DMS114 treated with DMSO at 0.1 percent for 48 hours (cell line): ENCODE results near the gene HASPIN.
"Not testable (repeated sequence)": the region's sequence is repeated elsewhere in the genome, so short reads cannot be mapped to it uniquely, and the experiment has no call there.

ENCODE experiments used
- DNase-seq: peaks from one replicate; lab custom pipeline; 2025; ENCODE audit not compliant: unreplicated experiment; lab: John Stamatoyannopoulos, UW

HASPIN gene

DNA sequence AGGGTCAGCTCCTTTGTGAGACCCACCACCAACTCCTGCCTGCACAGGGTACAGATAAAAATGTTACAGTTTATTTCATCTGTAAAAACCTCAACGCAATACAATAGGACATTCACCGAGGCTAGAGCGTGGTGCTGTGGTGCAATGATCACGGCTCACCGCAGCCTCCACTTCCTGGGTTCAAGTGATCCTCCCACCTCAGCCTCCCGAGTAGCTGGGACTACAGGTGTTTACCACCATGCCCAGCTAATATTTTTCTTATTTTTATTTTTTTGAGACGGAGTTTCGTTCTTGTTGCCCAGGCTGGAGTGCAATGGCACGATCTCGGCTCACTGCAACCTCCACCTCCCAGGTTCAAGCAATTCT lies 11.2 kb downstream of the HASPIN start:
- DNase-seq, result not testable (repeated sequence)

DNA sequence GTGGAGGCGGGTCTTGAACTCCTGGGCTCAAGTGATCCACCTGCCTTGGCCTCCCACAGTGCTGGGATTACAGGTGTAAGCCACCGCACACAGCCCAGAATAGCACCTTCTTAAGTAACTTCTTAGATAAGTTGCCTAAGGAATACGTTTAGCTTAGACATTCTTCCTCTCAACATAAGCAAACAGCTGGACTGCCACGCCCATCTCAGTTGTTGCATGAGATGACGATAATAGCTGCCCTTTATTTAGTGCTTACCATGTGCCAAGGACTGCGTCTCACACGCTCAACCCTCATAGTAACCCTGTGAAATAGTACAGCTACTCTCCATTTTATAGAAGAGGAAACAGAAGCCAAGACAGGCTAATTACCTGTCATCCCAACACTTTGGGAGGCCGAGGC lies 11.8 kb downstream of the HASPIN start:
- DNase-seq, result no peak

DNA sequence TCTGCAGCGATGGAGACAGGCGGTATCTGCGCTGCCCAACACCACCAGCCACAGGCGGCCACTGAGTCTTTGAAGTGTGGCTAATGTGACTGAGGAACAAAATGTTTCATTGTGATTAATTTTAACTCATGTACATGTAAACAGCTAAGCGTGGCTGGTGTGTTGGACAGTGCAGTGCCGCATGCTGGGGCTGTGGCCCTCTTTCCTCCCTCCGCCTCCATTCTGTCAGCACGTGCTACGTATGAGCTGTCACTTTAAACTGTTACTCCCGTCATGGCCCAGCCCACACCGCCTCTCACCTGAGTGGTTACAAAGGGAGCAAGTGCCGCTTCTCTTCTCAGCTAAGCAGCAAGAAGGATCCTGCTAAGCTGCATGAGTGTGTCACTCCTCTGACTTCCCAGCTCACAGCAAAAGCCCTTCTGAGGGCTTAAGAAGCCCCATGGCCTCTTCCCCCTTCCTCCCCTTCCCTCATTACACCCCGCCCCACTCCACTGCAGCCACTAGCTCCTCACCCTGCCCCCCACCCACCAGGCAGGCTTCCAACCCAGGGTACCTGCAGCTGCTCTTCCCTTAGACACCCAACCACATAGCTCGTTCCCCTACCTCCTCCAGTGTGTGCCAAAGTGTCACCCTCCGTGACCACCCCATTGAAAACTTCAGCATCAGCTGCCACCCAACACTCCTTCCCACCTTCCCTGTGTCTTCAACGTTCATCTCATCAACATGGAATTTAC lies 15.0 kb downstream of the HASPIN start:
- no peak for DNase-seq

DNA sequence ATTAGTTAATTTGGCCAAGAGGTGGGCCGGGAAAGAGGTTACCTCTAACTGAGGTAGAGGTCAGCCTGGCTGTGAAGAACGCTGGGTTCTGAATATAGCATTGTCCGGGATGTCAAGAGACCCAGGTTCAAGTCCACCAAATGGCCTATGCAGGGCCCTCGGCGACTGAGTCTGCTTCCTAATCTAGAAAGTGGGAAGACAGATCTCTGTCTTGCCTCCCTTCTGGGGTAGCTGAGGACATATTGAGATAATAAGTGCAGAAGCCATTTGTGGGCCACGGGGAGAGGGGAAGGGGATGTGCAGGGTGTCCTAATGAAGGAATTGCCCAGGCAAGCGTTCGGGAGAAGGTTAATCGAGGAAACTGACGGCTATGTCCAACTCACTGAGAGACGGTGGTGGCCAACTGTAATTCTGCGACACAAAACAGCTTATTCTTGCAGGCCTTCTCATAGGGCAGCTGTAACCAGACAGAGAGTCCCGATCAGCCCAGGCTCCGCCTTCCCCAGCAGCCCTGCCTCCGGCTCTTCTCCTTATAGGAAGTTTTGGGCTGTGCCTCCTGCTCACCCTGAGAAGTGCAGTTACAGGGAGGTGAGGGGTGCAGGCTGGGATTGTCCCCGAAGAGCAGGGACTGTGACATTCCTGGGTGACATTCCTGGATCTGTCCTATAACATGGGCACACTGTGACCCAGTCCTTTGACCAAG lies 15.9 kb downstream of the HASPIN start:
- DNase-seq, result no peak

DNA sequence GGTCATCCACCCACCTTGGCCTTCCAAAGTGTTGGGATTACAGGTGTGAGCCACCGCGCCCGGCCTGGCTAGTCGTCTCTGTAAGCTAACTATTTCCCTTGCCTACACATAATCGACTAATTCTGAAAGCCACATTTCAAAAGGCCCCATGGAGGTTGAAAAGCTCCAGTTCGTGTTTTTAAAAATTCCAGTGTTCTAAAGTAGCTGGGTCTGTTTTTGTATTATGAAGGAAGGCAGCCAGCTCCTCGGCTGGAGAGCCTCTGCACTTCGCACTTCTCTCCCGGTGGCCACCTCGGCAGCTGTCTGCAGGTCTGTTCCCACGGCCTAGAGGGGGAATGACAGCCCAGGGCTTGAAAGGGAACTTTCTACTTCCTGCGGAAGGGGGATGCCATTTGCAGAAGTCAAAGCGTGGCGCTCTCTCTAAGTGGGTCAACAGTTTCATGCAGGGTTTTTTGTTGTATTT lies 16.9 kb downstream of the HASPIN start:
- DNase-seq, result no peak

DNA sequence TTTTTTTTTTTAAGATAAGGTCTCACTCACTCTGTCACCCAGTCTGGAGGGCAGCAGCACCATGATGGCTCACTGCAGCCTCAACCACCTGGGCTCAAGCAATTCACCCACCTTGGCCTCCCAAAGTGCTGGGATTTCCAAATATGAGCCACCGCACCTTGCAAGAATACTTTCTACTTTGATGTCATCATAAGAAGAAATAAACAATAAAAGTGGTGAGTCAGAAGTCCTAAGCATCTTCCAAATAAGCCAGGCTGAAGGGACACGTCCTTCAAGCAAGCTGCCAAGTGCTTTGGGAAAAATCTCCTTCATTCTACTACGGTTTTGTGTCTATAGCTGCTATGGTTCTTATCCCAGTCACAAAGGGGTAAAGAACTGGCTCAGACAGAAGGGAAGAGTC lies 20.3 kb downstream of the HASPIN start:
- no peak for DNase-seq

DNA sequence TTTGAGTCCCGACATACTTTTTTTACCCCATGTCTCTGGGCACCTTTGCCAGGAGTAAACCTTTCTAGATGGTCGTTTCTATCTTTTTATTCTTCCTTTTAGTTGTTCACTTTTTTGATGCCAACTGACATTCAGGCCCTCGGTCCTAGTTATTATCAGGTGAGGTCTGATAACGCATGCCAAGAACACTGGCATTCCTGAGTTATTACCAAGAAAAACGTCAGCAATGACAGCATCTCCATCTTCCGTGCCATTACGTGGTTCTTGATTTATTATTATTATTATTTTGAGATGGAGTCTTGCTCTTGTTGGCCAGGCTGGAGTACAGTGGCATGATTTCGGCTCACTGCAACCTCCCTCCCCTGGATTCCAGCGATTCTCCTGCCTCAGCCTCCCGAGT lies 21.4 kb downstream of the HASPIN start:
- no peak for DNase-seq

DNA sequence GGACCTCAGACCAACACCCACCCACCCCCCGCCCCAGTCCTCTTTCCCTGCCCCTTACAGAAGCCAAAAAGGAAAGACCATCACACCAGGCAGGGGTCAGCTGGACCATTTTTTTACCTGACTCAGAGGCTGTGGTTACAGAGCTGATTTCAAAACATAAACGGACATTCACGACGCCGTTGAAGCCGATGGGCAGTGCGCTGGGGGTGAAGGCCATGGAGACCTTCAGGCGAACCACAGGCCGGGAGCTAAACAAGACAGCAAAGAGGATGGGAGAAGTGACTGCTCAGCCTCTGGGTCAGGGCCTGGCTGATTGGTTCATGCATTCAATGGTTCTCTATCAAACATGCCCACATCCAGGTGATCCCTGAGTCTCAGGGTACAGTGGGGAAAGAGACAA lies 24.1 kb downstream of the HASPIN start:
- no peak for DNase-seq

DNA sequence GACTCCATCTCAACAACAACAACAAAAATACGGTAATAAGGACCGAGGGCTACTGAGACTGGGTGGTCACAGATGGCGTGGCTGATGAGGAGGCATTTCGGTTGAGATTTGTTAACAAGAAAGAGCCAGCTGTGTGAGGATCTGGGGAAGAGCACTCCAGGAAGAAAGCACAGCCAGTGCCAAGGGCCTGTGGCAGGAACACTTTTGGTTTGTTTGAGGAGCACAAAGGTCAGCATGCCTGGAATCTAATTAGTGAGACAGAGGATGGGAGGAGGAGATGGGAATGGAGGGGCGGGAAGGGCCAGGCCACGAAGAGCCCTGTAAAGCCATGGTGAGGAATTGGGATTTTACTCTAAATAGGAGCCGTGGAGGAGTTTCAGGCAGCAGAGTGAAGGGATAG lies 24.9 kb downstream of the HASPIN start:
- DNase-seq, result no peak

DNA sequence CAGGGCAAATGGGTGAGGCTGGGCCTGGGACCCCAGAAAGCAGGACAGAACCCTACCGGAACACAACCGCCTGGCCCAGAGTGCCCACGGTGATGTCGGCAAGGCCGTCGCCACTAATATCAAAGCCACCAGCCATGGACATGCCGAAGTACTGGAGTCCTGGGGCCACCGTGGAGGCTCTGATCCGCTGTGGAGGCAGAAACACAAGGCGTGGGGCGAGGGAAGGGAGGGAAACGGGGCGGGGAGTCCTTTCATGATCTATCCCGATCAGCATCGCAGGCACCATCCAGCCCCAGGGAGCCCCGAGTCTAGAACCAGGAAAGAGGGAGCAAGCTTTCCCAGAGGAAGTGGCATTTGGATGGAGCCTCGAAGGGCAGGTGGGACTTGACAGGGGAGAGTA lies 26.6 kb downstream of the HASPIN start:
- no peak for DNase-seq

DNA sequence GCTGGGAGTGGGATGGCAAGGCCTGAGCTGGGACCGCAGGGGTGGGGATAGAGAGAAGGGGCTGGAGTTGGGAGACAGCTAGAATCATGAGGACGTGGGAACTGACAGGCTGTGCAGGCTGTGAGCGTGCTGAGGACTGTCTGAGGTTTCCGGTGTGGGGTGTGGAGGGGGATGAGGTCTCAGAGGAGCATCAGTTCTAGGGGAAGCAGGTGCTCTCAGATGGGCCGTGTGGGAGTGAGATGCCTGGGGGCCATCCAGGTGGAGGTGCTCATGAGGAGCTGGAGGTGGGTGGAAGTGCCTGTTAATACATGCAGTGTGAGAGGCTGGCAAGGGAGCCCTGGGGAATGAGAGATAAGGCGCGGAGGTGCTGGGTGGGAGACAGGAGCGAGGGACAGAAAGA lies 27.2 kb downstream of the HASPIN start:
- DNase-seq, result no peak

DNA sequence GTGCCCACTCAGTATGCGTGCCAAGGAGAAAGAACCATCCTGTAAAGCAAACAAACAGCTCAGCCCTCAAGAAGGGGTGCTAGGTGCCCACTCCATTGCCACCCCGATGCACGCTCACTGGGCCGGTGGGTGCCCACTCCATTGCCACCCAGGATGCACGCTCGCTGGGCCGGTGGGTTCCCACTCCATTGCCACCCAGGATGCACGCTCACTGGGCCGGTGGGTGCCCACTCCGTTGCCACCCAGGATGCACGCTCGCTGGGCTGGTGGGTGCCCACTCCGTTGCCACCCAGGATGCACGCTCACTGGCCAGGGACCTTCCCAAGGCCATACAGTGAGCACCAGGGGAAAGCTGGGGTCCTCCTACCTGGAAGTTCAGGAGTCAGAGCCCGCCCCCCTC lies 28.1 kb downstream of the HASPIN start:
- DNase-seq, result no peak

DNA sequence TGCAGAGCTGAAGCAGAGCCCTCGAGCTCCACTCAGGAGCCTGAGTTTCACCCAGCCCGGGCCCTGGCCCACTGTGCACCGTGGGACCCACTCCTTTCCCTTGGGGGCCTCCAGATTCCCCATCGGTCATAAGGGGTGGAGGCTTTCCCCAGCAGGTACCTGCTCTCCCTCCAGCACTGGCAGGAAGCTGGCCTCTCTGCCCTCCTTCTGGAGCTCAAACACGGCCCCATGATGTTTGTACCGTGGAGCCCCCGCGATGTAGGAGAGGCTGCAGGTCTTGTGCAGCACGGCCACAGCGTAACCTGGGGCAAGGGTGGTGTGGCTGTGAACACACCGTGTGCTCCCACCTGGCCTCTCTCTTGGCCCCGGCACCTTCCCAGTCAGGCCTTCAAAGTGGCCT lies 29.9 kb downstream of the HASPIN start:
- no peak for DNase-seq

DNA sequence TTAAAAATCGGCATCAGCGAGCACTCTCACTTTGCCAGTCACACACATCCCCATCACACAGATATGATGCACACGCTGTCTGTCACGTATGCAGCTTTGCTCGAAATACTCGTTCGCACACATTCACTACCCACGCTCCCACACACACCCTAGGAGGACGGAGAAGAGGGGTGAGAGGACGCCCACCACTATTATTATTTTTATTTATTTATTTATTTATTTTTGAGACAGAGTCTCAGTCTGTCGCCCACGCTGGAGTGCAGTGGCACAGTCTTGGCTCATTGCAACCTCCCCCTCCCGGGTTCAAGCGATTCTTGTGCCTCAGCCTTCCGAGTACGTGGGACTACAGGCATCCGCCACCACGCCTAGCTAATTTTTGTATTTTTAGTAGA lies 30.4 kb downstream of the HASPIN start:
- no peak for DNase-seq

DNA sequence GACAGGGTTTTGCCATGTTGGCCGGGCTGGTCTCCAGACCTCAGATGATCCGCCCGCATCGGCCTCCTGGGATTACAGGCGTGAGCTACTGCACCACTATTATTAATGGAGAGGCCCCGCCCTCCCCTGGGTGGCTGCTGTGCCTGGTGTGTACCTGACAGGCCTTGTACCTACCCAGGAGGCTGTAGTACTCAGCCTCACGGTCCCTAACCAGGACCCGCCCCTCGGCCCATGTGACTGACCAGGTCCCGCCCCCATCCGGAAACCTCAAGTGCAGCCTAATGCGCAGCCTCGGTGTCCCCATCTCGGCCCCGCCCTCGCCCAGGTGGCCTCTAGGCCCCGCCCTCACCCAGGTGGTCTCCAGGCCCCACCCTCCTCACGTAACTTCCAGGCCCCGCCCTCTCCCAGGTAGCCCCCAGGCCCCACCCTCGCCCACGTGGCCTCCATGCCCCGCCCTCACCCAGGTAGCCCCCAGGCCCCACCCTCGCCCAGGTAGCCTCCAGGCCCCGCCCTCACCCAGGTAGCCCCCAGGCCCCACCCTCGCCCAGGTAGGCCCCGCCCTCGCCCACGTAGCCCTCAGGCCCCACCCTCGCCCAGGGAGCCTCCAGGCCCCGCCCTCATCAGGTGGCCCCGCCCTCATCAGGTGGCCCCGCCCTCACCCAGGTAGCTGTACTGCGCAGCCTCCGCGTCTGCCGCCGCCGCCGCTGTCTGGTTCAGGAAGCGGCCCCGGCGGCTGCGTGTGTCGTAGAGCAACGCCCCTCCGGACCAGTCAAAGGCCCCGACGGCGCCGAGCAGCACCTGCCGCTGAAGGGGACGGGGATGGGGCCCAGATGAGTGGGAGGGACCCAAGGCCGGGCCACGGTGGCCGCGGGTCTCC lies 31.0 kb downstream of the HASPIN start:
- no peak for DNase-seq

DNA sequence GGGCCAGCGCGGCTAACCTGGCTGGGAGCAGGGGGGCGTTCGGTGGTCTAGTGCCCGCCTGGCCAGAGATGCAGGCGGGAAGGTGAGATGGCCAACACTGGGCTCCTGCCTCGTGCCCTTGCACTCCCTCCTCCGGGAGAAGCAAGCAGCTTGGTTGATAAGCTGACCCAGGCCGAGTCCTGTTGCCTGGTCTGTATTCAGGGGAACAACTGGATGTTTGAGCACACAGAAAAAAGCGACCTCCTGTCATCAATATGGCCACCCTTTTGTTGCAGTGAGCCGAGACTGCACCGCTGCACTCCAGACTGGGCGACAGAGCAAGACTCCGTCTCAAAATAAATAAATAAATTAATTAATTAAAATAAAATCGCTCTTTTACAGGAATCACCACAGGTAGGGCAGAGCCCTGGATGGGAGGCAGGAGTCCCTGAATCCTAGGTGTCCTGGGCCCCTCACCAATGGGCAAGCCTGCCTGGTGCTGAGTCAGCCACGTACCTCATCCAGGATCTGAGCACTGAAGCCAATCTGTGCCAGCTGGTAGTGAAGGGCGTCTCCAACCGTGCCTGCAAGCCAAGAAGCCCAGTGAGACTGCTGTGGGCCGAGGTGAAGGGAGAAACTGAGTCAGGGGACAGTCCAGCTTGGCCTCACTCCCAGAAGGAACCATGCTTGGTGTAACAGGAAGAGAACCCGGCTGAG lies 31.8 kb downstream of the HASPIN start:
- DNase-seq, result no peak

DNA sequence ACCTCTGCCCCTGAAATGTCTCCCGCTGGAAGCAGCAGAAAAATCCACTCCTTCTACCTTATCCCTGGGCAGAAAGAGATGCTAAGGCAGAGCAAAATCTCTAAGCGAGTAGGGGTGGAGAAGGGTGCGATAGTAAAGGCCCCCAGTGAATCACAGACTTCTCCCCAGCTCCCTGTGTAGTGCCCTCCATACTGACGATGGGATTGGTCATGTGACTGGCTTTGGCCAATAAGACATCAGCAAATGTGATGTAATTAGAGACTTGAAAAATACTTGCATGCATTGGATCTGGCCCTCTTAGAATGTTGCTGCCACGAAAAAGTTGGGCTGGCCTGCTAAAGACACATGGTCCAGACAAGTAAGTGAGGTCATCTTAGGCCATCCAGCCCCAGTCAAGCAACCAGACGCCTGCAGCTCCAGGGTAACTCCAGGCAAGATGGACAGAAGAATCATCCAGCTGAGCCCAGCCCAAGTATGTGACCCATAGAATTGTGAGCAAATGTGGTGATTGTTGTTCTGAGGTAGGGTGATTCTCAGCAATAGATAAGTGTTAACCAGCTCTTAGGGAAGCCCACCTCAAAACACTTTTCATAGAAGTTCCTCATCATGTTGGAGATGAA lies 36.0 kb downstream of the HASPIN start:
- DNase-seq, result no peak

DNA sequence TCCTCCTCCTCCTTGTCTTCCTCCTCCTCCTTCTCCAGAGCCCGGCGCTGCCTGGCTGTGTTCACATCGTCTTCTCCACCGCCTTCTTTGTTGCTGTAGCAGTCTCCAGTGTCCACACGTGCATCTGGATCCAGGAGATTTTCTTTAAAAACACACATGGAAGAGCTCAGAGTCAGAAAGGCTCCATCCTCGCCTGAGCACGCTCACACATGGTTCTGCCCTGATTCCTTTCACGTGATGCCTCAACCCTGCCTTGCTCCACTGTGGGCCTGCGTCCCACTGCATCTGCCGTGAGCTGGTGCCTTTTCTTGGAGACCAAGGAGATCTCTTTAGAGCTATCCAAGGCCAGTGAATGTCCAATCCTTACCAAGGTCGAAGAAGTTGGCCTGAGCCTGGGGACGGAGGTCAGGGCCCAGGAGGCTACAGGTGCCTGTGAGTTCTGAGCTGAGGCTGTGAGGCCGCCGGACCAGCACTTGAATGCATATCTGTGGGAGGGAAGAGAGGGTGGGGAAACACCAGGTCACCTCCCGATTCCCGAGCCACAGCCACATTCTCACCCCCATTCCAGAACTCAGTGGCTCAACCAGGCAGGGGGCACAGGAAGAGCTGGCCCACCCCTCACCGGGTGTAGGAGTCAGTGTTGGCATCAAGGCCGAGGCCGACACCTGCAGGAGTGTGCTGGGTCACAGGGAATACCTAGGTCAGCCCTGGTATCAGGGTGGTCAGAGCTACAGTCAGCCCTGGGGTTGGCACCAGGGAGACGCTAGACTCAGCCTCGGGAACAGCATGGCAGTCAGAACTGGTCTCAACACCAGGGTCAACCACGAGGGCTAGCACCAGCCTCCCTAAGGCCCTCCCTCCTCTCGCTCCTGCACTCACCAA lies 37.6 kb downstream of the HASPIN start:
- no peak for DNase-seq

DNA sequence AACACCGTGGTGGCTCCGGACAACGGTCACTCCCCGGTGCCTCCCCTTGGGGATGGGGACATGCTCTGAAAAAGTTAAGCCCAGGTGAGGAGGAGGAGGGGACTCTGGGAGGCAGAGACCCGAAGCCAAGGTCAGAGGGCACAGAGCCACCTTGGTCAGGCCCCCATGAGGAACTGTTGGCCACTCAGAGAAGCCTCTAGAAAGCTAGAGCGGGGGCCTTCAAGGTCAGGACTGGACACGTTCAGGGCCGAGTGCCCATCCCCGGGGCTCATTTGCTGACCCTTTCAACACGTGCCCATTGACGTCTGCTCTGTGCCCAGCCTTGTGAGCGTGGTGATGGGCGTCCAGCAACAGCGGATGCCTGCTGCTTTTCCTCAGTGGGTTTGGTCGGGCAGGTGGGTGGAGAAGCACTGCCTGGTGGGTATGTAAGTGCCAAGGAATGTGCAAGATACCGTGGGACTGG lies 38.2 kb downstream of the HASPIN start:
- DNase-seq, result no peak
